ENCODE data around the gene MBD3. TPM values are rescaled to one million over a fixed set of nuclear protein-coding genes. Genes with fewer than 3 reads are reported as not detected.
A peak's percentile ranks its signal among the peaks of the same experiment; 100 is the strongest.
"Not testable (repeated sequence)": the region's sequence is repeated elsewhere in the genome, so short reads cannot be mapped to it uniquely, and the experiment has no call there.

The MBD3 gene
- total RNA-seq, 1 donor from 2014 or later = 119 TPM

DNA sequence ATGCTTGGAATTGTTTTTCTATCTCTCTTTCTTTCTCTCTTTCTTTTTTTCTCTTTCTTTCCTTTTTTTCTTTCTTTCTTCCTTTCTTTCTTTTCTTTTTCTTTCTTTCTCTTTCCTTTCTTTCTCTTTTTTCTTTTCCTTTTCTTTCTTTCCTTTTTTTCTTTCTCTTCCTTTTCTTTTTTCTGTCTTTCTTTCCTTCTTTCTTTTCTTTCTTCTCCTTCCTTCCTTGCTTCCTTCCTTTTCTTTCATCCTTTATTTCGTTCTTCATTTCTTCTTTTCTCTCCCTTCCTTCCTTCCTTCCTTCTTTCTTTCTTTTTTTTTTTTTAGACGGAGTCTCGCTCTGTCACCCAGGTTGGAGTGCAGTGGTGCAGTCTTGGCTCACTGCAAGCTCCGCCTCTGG is 22.7 kb downstream of the MBD3 start:
- DNase-seq = no peak

DNA sequence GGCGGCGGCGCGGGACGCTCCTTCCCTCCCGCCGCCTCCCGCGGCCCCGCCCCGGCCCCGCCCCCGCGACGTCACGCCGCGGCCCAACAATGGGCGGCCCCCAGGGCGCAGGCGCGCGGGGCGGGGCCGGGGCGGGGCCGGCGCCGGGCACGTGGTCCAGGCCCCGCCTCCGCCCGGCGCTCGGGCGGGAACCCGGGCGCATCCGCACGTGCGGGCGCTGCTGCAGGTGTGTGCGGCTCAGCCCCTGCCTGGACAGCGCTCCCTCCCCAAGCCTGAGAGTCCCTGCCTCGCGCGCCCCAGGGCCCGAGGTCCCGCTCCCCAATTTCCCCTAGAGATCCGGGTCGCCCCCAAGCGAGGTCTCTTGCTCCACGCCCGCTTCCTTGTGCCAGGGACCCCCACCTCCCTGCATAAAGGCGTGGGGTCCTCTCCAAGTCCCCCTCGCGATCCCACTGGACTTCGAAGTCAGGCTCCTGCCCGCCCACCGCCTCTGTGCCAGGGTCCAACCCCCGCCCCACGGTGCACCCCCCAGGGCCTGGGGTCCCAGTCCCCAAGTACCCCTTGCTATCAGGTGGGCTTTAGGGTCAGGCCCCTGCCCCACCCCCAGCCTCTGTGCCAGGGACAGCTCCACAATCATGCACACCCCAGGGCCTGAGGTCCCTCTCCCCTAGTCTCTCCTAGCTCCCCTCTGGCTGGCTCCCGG is 24.2 kb downstream of the MBD3 start, which contains the start of gene MEX3D:
Gene MEX3D (minus strand): TSS at position 6 of the 700 bp plus-strand sequence. CDS start 267 bp downstream, outside the sequence.
- DNase-seq = peak; percentile 81

DNA sequence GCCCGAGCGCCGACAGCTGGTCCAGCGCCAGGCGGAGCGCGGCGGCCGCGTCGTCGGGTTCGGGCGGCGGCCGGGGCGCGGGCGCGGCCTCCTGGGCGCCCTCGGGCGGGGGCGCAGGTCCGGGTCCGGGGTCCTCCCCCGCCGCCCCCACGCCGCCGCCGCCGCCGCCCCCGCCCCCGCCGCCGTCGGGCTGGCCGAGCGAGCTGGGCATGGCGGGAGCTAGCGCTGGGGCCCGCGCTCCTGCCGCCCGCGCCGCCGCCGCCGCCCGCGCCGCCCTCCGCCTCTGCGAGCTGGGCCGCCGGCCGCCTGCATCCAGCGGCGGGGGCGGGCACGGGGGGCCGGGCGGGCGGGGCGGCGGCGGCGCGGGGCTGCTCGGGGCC is 24.8 kb downstream of the MBD3 start:
- DNase-seq = peak; percentile 22

DNA sequence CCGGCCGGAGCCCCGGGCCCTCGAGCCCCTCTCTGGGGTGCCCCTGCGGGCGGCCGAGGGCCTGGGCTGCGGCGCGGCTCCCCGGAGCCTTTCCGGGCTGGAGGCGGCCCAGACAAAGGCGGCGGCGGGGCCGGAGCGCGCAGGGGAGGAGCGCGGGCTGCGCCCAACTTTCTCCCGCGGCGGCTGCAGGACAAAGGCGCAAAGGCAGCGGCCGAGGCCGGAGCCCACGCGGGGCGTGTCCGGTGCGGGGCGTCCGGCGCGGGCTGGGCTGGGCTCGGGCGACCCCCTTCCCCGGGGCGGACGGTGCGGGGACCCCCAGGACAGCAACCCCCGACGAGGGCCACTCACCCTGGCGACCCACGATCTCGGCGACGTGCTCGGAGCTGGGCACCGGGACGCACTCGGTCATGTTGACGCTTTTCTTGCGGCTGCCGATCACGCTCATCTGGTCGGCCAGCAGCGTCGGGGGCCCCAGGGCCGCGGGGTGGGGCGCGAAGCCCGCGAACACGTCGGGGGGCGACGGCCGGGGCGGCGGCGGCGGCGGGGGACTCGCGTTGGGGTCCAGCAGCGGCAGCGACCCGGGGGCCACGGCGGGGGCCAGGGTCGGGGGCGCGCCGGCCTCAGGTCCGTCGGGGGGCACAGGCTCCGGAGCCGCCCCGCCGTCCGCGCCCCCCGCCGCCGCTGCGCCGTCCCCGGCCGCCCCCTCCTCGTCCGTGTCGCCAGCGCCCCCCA is 25.4 kb downstream of the MBD3 start:
- peak; percentile 51 for DNase-seq

DNA sequence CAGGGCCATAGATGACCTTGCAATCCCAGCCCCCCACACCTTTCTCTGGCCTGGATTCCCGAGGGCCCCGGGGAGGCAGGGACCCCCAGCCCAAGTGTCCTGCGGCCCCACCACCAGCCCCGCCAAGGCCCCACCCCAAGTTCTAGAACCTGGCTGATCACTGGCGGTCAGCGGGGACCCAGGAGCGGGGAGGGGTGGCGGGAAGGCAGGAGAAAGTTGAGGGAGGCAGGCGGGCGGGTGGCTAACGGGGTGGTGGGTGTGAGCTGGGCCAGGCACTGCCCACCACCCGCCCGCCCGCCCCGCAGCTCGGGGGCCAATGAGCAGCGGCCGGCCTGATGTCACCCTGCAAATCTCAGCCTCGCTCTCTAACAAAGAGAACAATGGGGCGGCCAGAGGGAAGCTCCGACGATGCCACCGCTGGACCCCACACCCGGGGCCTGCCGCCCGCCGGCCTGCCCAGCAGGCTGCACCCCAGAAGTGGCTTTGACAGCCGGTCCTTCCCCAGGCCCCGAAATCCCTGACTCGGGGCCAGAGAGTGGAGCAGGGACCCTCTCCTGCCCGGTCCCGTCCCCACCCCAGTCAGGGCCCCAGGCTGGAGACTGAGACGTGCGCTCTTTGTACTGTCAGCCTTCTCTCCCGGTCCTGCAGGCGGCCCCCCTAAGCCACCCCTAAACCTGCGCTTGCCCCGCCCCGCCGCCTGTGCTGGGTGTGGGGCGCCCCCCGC is 26.1 kb downstream of the MBD3 start:
- DNase-seq = peak; percentile 89

DNA sequence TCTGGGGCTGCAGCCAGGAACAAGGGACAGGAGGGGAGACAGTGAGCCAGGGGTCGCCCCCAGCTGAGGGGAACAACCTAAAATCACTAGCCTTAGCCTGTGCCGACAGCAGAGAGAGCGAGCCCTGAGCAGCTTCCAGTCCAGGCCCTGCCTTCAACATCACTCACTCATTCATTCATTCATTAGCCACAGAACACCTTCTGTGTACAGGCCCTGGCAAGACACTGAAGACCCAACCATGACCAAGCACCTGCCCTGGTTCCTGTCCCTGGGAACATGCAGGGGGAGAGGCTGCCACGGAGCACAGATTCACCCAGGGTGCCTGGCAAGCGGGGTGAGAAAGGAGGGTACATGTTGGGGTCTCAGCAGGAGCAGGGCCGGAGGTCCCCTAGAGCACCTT is 29.4 kb downstream of the MBD3 start:
- no peak for DNase-seq

DNA sequence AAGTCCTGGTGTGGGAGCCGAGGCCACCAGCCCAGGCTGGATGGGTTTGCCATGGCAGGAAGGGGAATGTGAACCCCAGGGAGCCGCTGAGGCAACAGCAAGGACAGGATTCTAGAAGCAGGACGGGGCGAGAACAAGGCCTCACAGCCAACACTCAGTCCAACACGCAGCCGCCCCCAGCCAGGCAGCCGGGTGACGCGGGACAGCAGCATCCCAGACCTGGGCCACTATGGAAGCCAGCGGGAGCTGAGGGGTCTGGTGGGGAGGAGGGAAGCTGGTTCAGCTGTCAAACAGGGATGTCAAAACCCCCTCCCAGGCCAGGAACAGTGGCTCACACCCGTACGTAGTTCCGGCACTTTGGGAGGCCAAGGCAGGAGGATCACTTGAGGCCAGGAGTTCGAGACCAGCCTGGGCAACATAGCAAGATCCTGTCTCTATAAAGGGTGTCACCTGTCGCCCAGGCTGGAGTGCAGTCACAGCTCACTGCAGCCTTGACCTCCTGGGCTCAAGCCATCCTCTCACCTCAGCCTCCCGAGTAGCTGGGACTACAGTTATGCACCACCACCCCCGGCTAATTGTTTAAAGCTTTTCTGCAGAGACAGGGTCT is 31.3 kb downstream of the MBD3 start:
- DNase-seq = no peak

DNA sequence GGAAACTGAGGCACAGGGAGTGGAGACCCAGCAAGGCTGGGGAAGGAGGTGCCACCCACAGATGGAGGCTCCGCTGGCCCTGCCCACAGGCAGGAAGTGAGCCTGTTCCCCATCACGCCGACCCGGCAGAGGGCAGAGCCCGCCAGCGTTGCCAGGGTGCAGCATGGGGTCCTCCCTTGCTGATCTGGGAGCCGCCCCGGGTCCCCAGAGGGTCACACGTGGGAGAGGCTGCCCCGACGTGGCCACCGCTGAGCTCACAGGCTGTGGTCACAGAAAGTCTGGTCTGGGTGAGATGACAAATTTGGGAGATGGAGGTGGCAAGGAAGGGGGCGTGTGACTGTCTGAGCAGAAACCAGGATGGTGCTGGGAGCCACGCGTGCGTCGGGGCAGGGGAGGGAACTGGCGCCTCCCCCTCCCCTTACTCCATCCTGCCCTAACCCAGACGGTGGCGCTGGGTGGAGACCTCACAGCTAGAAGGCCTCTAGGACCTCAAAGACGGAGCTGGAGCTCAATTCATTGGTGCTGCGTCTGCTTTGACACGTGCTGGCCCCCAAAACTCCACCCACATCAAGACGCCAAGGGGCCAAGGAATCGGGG is 32.3 kb downstream of the MBD3 start:
- DNase-seq = no peak

DNA sequence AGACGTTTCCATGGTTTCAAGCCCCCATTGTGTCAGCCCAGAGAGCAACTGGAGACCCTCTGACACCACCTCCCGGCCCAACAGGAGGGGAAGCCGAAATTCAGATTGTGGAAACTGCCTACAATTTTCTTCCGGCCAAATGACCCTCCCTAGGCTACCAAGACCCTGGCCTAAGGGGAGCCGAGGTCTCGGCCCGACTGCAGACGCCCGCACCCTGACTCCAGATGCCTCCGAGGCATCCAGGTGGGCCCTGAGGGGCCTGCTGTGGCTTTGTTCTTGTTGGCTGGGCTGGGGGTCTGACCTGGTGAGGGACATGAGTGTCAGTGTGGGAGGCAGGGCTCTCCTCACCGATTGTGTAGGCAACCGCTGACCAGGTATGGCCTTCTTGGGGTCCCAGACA is 34.1 kb downstream of the MBD3 start:
- DNase-seq = no peak

DNA sequence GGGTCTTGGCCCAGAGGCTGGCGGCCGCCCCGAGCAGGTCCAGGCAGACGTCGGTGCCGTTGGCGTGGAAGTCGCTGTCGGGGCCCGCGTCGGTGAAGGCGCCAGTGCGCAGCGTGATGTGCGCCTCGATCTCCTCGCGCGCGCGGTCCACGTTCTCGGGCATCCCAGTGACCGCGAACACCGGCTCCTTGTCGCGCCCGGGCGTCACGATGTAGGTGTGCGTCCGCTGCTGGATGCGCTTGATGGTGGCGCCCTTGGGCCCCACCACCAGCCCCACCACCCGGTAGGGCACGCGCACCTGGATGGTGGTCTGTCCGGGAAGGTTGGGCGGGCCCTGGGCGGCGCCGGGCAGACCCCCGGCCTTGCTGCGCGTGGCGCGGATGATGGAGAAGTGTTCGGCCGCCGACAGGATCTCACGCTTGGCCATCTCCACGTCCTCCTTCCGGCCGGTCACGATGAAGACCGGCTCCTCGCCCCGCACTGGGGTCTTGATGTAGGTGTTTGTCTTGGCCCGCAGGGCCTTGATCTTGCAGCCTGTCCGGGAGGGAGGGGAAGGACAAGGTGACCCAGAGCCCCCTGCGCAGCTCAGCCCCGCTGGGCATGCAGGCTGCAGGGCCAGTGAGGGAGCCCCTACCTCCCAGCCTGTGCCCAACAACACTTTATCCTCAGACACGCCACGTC is 36.1 kb downstream of the MBD3 start:
- DNase-seq = no peak

DNA sequence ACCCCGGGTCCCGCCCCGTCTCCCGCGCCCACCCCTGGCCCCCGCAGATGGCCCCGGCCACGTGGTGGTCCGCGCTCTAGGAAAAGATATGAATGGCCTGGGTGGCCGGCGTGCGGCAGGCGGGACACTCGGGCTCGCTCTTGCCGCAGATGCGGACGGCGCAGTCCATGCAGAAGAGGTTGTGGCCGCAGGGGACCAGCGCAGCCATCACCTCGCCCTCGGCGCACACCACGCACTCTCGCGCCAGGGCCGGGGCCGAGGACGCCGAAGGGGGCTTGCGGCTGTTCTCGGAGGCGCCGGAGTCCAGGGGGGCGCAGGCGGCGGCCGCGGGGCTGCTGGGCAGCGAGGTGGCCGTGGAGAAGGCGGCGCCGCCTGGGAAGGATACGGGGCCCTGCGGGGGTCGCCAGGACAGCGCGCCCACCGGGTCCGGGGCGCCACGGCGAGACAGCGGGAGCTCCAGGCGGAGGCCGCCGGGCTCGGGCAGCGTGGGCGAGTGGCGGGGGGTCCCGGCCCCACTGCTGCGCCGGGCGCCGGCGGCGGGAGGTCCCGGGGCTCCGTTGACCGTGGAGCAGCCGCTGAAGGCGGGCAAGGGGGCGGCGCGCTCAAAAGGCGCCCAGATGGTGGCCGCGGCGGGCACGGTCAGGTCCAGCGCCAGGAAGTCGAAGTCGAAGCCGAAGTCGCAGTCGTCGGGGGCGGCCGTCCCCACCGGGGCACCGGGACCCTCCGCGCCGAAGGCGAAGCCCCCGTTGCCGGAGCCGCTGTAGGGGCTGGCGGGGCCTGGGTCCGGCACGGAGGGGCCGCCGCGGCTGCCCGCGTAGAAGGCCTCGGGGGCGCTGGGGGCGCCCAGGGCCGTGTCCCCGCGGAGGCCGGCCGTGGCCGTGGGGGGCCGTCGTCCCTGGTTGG is 36.9 kb downstream of the MBD3 start:
- DNase-seq = no peak

DNA sequence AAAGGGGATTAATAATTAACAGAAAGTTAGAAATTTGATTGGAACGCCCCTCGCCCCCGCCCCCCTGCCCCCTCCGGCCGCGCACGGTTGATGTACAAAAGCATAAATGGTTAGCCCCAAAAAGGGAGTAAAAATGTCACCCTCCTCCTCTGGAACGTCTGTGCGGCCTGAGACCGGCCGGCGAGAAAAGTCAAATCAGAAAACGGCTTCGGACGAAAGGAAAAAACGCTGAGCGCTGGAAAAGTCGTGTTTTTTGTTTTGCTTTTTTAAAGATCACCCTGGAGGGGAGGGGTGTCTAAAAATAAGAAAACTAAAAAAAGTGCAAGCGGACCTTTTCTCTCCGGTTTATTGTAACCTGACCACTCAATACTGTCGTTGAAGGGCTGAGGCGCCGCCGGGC is 37.7 kb downstream of the MBD3 start:
- no peak for DNase-seq

DNA sequence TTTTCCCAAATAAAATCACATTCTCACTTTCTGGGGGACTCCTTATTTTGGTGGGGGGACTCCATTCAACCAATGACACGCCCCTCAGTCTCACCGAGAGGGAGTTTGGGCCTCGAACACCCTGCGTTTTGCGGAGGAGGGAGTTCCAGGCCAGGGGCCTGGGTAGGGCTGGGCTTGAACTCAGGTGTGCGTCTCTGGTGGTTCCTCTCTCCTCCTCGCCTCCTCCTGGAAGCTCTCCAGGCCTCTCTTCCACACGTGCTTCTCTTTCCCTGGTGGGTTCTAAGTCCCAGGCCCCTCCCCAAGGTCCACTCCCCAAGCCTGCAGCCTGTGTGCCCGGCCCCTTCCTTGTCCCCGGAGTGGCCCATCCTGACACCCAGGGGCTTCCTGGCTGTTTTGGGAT is 39.2 kb downstream of the MBD3 start:
- no peak for DNase-seq

DNA sequence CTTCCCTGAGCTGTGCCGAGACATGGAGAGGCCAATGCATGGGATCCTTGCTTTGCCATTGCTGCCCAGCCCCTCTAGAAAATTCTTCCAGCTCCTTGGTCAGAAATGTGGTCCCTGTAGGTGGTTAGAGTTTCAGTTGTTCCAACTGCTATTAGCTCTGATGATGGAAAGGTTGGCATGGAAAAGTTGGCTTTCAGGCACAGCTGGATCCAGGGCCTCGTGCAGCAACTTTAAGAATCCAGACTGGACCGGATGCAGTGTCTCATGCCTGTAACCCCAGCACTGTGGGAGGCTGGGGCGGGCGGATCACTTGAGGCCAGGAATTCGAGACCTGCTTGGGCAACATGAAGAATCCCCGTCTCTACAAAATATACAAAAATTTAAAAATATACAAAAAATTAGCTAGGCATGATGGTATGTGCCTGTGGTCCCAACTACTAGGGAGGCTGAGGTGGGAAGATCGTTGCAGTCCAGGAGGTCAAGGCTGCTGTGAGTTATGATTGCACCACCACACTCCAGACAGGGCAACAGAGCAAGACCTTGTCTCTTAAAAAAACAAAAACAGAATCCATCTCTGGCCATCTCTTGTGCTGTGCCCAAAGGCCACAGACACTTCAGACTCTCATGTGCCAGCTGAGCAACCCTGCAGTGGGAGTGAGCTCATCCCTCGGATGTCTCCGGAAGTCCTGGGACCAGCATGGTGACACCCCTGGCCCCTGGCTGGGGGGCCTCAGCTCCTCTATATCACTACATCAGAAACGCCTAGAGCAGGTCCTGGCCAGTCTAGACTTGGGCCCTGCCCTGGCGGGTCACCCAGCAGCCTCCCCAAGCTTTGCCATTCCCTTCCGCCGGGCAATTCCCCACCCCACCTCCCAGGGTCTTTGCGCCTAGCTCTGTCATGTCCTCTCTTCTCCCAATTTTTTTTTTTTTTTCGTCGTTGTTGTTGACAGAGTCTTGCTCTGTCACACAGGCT is 41.3 kb downstream of the MBD3 start:
- DNase-seq = no peak

DNA sequence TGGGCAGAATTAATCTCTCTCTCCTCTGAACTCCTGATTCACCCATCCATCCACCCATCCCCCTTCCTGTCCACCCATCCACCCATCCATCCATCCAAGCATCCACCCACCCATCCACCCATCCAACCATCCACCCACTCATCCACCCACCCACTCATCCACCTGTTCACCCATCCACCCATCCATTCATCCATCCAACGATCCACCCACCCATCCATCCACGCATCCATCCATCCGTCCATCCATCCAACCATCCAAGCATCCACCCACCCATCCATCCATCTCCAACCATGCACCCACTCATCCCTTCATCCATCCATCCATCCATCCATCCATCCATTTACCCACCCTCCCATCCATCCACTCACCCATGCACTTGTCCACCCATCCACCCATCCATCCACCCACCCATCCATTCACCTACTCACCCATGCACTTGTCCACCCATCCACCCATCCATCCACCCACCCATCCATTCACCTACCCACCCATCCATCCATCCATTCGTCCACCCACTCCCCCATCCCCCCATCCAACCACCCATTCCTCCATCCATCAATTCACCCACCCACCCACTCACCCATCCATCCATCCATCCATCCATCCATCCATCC is 43.2 kb downstream of the MBD3 start:
- no peak for DNase-seq

DNA sequence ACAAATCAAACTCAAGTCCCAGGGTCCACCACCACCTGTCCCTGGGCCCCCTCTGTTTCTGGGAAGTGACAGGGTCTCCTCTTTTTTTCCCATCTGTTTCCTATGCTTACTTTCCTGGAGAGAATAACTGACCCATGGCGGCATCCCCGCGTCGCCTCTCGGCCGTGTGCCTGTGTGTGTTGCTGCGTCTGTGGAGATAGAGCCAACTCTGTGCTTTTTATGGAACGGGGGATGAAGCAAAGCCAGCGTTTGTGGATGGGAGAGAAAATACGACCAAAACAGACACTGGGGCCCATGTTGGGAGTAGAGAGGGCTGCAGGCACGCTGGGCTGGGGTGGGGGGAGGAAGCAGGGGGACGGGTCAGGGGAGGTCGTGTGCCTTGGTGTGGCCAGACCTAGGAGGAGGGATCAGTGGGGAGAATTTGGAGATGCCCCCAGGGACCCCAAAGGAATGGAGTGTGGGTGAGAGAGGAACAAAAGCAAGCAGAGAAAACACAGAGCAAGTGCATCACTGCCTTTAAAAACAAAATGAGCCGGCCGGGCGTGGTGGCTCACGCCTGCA is 52.2 kb downstream of the MBD3 start:
- no peak for DNase-seq

DNA sequence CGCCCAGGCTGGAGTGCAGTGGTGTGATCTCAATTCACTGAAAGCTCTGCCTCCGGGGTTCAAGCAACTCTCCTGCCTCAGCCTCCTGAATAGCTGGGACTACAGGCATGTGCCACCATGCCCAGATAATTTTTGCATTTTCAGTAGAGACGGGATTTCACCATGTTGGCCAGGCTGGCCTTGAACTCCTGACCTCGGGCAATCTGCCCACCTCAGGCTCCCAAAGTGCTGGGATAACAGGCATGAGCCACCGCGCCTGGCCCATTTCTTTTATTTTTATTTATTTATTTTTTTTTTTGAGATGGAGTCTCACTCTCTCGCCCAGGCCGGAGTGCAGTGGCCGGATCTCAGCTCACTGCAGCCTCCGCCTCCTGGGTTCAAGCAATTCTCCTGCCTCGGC is 52.9 kb downstream of the MBD3 start:
- DNase-seq = not testable (repeated sequence)

DNA sequence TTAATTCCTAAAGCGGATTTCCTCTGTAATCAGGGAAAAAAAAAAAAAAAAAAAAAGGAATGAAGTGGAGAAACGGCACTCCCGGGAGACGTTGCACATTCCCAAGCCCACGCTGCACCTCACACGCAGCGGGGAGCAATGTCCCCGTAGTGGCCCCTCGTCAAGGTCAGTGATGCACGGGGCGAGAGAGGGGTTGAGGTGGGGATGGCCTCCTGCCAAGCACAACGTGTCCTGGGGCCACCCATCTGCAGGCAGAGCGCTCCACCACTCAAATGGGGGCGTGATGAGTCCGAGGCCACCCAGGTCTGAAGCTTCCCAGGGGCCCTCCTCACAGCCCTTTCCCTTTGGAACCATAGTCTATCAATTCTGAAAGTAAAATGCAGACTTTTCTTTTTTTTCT is 53.7 kb downstream of the MBD3 start:
- no peak for DNase-seq

DNA sequence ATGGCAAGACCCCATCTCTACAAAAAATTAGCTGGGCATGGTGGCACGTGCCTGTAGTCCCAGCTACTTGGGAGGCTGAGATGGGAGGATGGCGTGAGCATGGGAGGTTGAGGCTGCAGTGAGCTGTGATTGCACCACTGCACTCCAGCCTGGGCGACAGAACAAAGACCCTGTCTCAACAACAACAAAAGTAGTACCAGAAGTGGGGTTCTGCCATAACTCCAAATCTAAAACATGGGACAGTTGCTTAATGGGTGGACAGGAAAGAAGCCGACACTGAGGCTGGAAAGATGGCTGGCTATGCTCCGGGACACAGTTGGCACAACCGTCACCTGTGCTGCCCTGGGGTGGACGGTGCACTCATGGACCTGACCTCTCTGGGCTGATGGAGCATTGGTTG is 57.0 kb downstream of the MBD3 start:
- DNase-seq = not testable (repeated sequence)

Data from dermis blood vessel endothelial cell (primary cell).